Astrocyte of the cerebellum (primary cell): ENCODE results near the gene PDZK1IP1.

Experiments
- DNase-seq: peaks from one replicate; pipeline ENCODE4 v3.0.0-alpha.2; 2011; ENCODE audit warnings: low read depth
- H3K4me3 ChIP-seq: 2 replicates; pipeline ENCODE4 v1.5.1; 2011; ENCODE audit warnings: mild to moderate bottlenecking, low read depth, low read length, moderate library complexity
- CTCF ChIP-seq: IDR thresholded peaks from 2 replicates; pipeline ENCODE4 v1.5.1; 2012; ENCODE audit warnings: low read length, low read depth, moderate library complexity, mild to moderate bottlenecking; ENCODE audit errors: missing control alignments
- in situ Hi-C: cut with HindIII; loops from 2 replicates; pipeline ENCODE4 v1.10.0; 2017; ENCODE audit warnings: low sequenced_read_pairs

PDZK1IP1 gene

DNA sequence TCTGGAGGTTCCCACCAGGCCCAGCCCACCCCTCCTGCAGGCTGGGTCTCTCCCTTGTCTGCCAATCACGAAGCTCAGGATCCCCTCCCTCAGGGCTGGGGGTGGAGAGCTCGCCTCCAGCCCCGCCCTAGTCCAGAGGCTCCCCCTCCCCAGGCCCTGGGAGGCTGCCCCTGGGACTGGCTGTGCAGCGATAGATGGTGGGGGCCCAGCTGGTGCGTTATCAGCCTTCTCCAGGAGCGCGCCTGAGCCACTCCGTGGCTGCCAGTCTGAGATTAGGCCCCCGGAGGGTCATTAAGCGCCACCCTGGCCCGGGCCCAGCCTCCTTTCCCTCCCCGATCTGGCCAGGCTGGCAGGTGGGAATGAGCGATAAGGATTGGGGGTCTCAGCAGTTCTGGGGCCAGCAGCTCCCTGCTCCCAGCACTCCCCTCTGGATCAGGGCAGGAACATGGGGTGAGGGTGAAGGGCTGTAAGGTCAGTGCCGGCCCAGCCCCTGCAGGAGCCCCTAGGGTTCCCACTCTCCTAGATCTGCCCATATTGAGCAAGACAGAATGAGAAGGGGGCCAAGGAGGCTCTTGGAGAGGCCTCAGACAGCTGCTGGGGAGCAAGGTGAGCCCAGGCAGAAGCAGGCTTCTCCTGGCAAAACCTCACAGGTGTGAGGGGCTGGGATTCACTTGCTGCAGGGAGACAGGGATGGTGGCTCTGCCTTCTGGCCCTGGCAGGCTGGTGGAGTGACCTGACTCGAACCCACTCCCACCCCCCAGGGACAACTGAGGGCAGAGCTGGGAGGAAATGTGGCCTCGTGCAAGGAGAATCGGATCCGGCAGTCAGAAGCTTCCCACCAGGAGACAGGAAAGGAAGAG, 8.5 kb downstream of the PDZK1IP1 start:
- in situ Hi-C loops: no loop called here
- H3K4me3 ChIP-seq: no peak overlapping the region
- TF ChIP-seq CTCF: no peak
- no peak for DNase-seq

GRCh38 chr1:47180603-47181094, 9.2 kb downstream of the PDZK1IP1 start:
- DNase-seq: no peak

DNA sequence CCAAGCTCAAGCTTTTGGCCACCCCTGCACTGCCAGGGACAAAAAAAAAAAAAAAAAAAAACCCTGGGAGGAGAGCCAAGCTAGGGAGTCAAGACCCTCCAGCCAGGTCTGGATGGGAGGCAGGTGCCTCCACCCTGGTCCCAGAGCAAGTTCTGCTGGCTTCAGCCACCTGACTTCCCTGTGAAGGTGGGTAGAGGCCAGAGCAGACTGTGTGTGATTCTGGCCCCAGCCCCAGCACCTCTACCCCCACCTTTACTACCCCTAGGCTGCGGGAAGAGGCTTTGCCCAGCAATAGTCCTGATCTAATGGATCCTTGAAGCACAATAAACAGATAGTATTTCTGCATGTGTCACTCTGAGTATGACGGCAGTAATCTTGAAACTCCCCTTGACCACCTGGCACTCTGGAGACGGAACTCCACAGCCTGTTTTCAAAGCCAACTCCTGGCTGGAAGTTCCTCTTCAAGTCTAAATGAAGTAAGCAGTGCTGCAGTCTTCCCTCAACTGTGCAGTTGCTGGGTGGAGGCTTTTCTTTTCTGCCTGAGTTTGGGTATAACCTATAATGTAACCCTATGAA, 9.8 kb downstream of the PDZK1IP1 start:
- in situ Hi-C loops: no loop called here
- no peak for DNase-seq
- TF ChIP-seq CTCF: no peak
- H3K4me3 ChIP-seq: peak overlapping the region; percentile 43

More at GRCh38 chr1:47180603-47181094, 9.2 kb downstream of the PDZK1IP1 start:
- TF ChIP-seq CTCF: no peak
- in situ Hi-C loops: no loop called here
- no peak overlapping the region for H3K4me3 ChIP-seq

DNA sequence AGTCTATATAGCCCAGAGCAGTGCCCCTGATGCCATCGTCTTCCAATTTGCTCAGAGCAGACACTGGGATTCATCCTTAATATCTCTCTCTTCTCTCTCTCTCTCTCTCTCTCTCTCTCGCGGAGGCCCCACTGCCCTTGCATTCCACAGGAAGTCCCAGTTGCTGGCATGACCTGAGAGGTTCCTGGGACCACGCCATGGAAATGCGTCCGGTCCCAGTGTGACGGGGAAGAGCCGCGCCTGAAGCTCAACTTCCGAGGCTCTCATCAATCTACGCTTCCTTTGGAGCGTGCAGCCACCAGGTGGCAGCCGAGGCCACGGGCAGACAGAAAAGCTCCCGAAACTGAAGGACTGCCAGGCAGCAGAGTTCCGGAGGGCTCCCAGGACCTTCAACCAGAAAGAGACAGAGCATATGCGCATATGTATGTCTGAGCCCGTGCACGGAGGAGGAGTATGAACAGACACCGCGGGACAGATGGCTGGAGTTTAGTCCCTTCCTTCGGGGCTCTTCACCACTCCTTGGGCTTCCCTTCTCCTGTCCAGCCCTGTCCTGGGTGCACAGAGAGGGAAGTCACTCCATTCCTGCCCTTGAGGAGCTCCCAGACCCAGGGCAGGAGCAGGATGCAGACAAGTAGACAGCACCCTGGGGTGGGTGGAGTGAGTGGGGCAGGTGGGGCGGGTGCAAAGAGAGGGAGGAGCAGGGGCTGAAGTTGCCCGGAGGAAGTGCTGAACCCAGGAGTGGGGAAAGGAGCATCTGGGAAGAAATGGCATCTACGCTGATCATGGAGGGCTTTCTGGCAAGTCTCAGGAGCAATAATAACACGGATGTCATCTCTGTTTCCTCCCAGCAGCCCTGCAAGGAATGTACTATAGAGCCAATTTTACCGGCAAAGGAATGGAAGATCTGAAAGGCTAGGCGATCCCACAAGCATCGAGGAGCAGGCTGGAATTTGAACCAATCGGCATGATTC, 10.5 kb downstream of the PDZK1IP1 start:
- TF ChIP-seq CTCF: peak; percentile 97
- in situ Hi-C loops: no loop called here
- peak; percentile 80 for DNase-seq
- H3K4me3 ChIP-seq: peak overlapping the region; percentile 43

GRCh38 chr1:47178654-47179016, 11.2 kb downstream of the PDZK1IP1 start:
- in situ Hi-C loops: no loop called here
- DNase-seq: no peak
- TF ChIP-seq CTCF: no peak
- peak overlapping the region; percentile 43 for H3K4me3 ChIP-seq

DNA sequence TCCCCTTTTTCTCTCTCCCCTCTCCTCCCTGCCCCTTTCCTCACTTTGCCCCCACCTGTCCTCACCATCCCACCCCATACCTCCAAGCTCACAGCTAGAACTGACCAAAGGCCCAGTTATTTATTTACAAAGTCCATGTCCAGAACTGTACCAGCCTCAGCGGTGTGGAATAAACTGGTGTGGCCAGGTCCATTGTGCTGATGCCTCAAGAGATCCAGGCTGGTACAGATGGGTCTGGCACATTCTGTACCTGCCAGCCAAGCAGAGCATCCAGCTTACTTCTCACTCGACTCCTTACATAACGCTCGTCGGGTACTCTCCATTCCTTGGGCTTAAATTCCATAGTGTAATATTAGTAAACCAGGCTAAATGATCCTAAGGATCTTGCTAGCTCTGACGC, 11.8 kb downstream of the PDZK1IP1 start:
- in situ Hi-C loops: no loop called here
- no peak for TF ChIP-seq CTCF
- no peak for DNase-seq
- H3K4me3 ChIP-seq: no peak overlapping the region
